IMR-90 (cell line): ENCODE results near the gene SLC6A9. TPM values are rescaled to one million over a fixed set of nuclear protein-coding genes. Genes with fewer than 3 reads are reported as not detected.

Experiments used
- ATAC-seq: fragments of 200-7000 bp; cut with Tn5 transposase; 2 replicates; pipeline ENCODE4 v1.9.1; 2020; ENCODE audit warnings: low read depth, mild to moderate bottlenecking, moderate library complexity
- BruUV-seq: library from RNA; stranded (reverse); fragments of 400-500 nt; replicated peaks from 2 replicates; lab custom pipeline; 2021; lab: Mats Ljungman, UMichigan
- CTCF ChIA-PET: fragments of 300-600 bp; formaldehyde crosslinking; extraction: SDS; loops from one replicate; lab custom pipeline; 2021; ENCODE audit warnings: antibody characterized with exemption; lab: Yijun Ruan, JAX
- POLR2A ChIA-PET: fragments of 300-600 bp; sonication (Branson Sonifier 250); formaldehyde crosslinking; loops from one replicate; lab custom pipeline; 2022; ENCODE audit warnings: antibody characterized with exemption; ENCODE audit not compliant: unreplicated experiment; lab: Charles Lee
- DNase-seq: peaks from one replicate; pipeline ENCODE4 v3.0.0; 2013
- H2AFZ ChIP-seq: replicated peaks from 2 replicates; pipeline ENCODE3; 2013; ENCODE audit warnings: low read length, mild to moderate bottlenecking; ENCODE audit not compliant: poor library complexity
- H2AK5ac ChIP-seq: 2 replicates; pipeline ENCODE4 v1.6.1; 2013; ENCODE audit warnings: low read depth, low read length, inconsistent platforms
- H2AK9ac ChIP-seq: replicated peaks from 2 replicates; pipeline ENCODE3; 2013; ENCODE audit warnings: mild to moderate bottlenecking, low read depth, low read length, moderate library complexity; ENCODE audit not compliant: poor library complexity
- H2BK120ac ChIP-seq: 2 replicates; pipeline ENCODE4 v1.6.1; 2013; ENCODE audit warnings: low read depth, low read length, inconsistent platforms
- H2BK15ac ChIP-seq: 3 replicates; pipeline ENCODE4 v1.6.1; 2013; ENCODE audit warnings: low read depth, low read length, inconsistent platforms
- H2BK20ac ChIP-seq: 2 replicates; pipeline ENCODE4 v1.6.1; 2013; ENCODE audit warnings: low read depth, mild to moderate bottlenecking, inconsistent platforms, low read length, moderate library complexity
- H2BK5ac ChIP-seq: 2 replicates; pipeline ENCODE4 v1.6.1; 2013; ENCODE audit warnings: mild to moderate bottlenecking, low read depth, low read length, inconsistent platforms; ENCODE audit not compliant: poor library complexity, severe bottlenecking
- H3K14ac ChIP-seq: replicated peaks from 2 replicates; pipeline ENCODE4 v1.6.1; 2013; ENCODE audit warnings: low read depth, low read length, inconsistent platforms
- H3K18ac ChIP-seq: 2 replicates; pipeline ENCODE4 v1.6.1; 2013; ENCODE audit warnings: low read depth, low read length, control low read depth
- H3K23ac ChIP-seq: 2 replicates; pipeline ENCODE4 v1.6.1; 2013; ENCODE audit warnings: low read depth, low read length, inconsistent platforms
- H3K27ac ChIP-seq: 2 replicates; pipeline ENCODE4 v1.5.1; 2013; ENCODE audit warnings: mild to moderate bottlenecking, control low read depth, low read length; ENCODE audit not compliant: insufficient read depth
- H3K27me3 ChIP-seq: 2 replicates; pipeline ENCODE4 v1.6.1; 2013; ENCODE audit warnings: low read length; ENCODE audit not compliant: control insufficient read depth, insufficient read depth
- H3K36me3 ChIP-seq: 2 replicates; pipeline ENCODE4 v1.6.1; 2013; ENCODE audit warnings: low read length, mixed read lengths; ENCODE audit not compliant: control insufficient read depth, insufficient read depth
- H3K4ac ChIP-seq: 2 replicates; pipeline ENCODE4 v1.6.1; 2013; ENCODE audit warnings: low read depth, low read length, inconsistent platforms
- H3K4me1 ChIP-seq: 2 replicates; pipeline ENCODE4 v1.6.1; 2013; ENCODE audit warnings: low read length, mixed read lengths; ENCODE audit not compliant: control insufficient read depth, insufficient read depth
- H3K4me2 ChIP-seq: 2 replicates; pipeline ENCODE4 v1.6.1; 2013; ENCODE audit warnings: low read depth, mild to moderate bottlenecking, control low read depth, low read length, moderate library complexity
- H3K4me3 ChIP-seq: 2 replicates; pipeline ENCODE4 v1.5.1; 2013; ENCODE audit warnings: low read depth, mild to moderate bottlenecking, control low read depth, low read length, moderate library complexity; ENCODE audit not compliant: insufficient read depth
- H3K56ac ChIP-seq: 2 replicates; pipeline ENCODE4 v1.6.1; 2013; ENCODE audit warnings: low read length, inconsistent platforms; ENCODE audit not compliant: insufficient read depth; ENCODE audit errors: extremely low read depth
- H3K79me1 ChIP-seq, 2 experiments: 2 replicates each; pipeline ENCODE4 v1.6.1; 2013; ENCODE audit warnings: low read length in 2 of 2, inconsistent platforms in 1 of 2, low read depth in 1 of 2
- H3K9ac ChIP-seq: 2 replicates; pipeline ENCODE4 v1.6.1; 2013; ENCODE audit warnings: low read depth, low read length, control low read depth
- H3K9me1 ChIP-seq: 2 replicates; pipeline ENCODE4 v1.6.1; 2013; ENCODE audit warnings: low read length, inconsistent platforms; ENCODE audit not compliant: insufficient read depth
- H3K9me3 ChIP-seq: 2 replicates; pipeline ENCODE4 v1.6.1; 2013; ENCODE audit warnings: low read length; ENCODE audit not compliant: control insufficient read depth, insufficient read depth
- H4K20me1 ChIP-seq: 2 replicates; pipeline ENCODE4 v1.6.1; 2013; ENCODE audit warnings: low read length, inconsistent platforms; ENCODE audit not compliant: insufficient read depth
- H4K5ac ChIP-seq: 2 replicates; pipeline ENCODE4 v1.6.1; 2013; ENCODE audit warnings: mild to moderate bottlenecking, low read depth, low read length, control low read depth
- H4K8ac ChIP-seq, 2 experiments: 2 replicates each; pipeline ENCODE4 v1.6.1; 2013; ENCODE audit warnings: low read depth in 2 of 2, low read length in 2 of 2, control low read depth in 1 of 2, inconsistent platforms in 1 of 2
- H4K91ac ChIP-seq: 2 replicates; pipeline ENCODE4 v1.6.1; 2013; ENCODE audit warnings: low read depth, low read length, inconsistent platforms; ENCODE audit not compliant: insufficient read depth
- BHLHE40 ChIP-seq: fragments of 150-350 bp; IDR thresholded peaks from 2 replicates; pipeline ENCODE4 v1.6.1; 2016; ENCODE audit warnings: mild to moderate bottlenecking, low read depth, low read length
- CEBPB ChIP-seq: IDR thresholded peaks from 2 replicates; pipeline ENCODE4 v1.6.1; 2012; ENCODE audit warnings: low read depth, low read length, improper control_type of control experiment
- CHD1 ChIP-seq: IDR thresholded peaks from 2 replicates; pipeline ENCODE4 v1.6.1; 2012; ENCODE audit warnings: low read depth, low read length, improper control_type of control experiment
- CTCF ChIP-seq: conservative IDR thresholded peaks from 2 replicates; pipeline ENCODE4 v1.5.1; 2012; ENCODE audit warnings: mild to moderate bottlenecking, low read depth, low read length, improper control_type of control experiment
- ELK1 ChIP-seq: fragments of 150-350 bp; IDR thresholded peaks from 2 replicates; pipeline ENCODE4 v1.6.1; 2016; ENCODE audit warnings: low read depth, mild to moderate bottlenecking, low read length, moderate library complexity, borderline replicate concordance
- FOS ChIP-seq: fragments of 150-350 bp; IDR thresholded peaks from 2 replicates; pipeline ENCODE4 v1.6.1; 2016; ENCODE audit warnings: low read depth, low read length
- MAFK ChIP-seq: IDR thresholded peaks from 2 replicates; pipeline ENCODE4 v1.6.1; 2012; ENCODE audit warnings: low read depth, low read length, improper control_type of control experiment
- MAZ ChIP-seq: IDR thresholded peaks from 2 replicates; pipeline ENCODE4 v1.6.1; 2012; ENCODE audit warnings: low read depth, mild to moderate bottlenecking, low read length, improper control_type of control experiment, moderate library complexity, borderline replicate concordance
- MXI1 ChIP-seq: IDR thresholded peaks from 2 replicates; pipeline ENCODE4 v1.6.1; 2012; ENCODE audit warnings: low read depth, mild to moderate bottlenecking, low read length, moderate library complexity, borderline replicate concordance
- NFE2L2 ChIP-seq: fragments of 150-350 bp; IDR thresholded peaks from 2 replicates; pipeline ENCODE4 v1.6.1; 2016; ENCODE audit warnings: low read depth, mild to moderate bottlenecking, low read length
- POLR2A ChIP-seq: IDR thresholded peaks from 2 replicates; pipeline ENCODE4 v1.6.1; 2012; ENCODE audit warnings: mild to moderate bottlenecking, low read depth, low read length
- RAD21 ChIP-seq: IDR thresholded peaks from 2 replicates; pipeline ENCODE4 v1.6.1; 2012; ENCODE audit warnings: low read length, improper control_type of control experiment
- RCOR1 ChIP-seq: IDR thresholded peaks from 2 replicates; pipeline ENCODE4 v1.6.1; 2012; ENCODE audit warnings: mild to moderate bottlenecking, low read length, improper control_type of control experiment; ENCODE audit not compliant: insufficient replicate concordance
- RFX5 ChIP-seq: IDR thresholded peaks from 2 replicates; pipeline ENCODE4 v1.8.0; 2012; ENCODE audit warnings: low read depth, mild to moderate bottlenecking, low read length, moderate library complexity
- SMC3 ChIP-seq: fragments of 150-350 bp; IDR thresholded peaks from 2 replicates; pipeline ENCODE4 v1.6.1; 2016; ENCODE audit warnings: low read depth, mild to moderate bottlenecking, antibody characterized with exemption, low read length, moderate library complexity
- USF2 ChIP-seq: fragments of 150-350 bp; IDR thresholded peaks from 2 replicates; pipeline ENCODE4 v1.6.1; 2017; ENCODE audit warnings: mild to moderate bottlenecking, antibody characterized with exemption, low read length, low read depth
- WGBS, 2 experiments: methylation state at CpG; one replicate each; pipeline versions ENCODE4 v1.1.5 to v1.1.7; 2013; ENCODE audit warnings: missing lambda C conversion rate in 2 of 2; ENCODE audit not compliant: insufficient read length in 1 of 2; ENCODE audit errors: extremely low coverage in 2 of 2; 5-methylcytosine and 5-hydroxymethylcytosine counted together
- dilution Hi-C: fragments of 300-500 bp; cut with HindIII; formaldehyde crosslinking; loops from one replicate; pipeline ENCODE4 v1.14.3; 2018; ENCODE audit warnings: low sequenced_read_pairs; ENCODE audit not compliant: unreplicated experiment
- in situ Hi-C: fragments of 300-500 bp; cut with MboI; formaldehyde crosslinking; loops from 3 replicates; pipeline ENCODE4 v1.14.3; 2019; ENCODE audit warnings: low sequenced_read_pairs, inconsistent platforms, mixed read lengths
- intact Hi-C: fragments of 100-400 bp; cut with micrococcal nuclease; formaldehyde crosslinking; loops from 2 replicates; pipeline ENCODE4 v1.10.0; 2022
- polyA plus RNA-seq, 3 experiments: library from polyadenylated mRNA; depleted of rRNA; stranded (reverse); fragments of >200 nt; gene quantifications; 2 replicates each; pipeline ENCODE4 v1.2.3, GENCODE V29; 2012; ENCODE audit warnings: low replicate concordance in 1 of 3
- total RNA-seq: library from RNA; depleted of rRNA; stranded (reverse); fragments of >200 nt; gene quantifications from 2 replicates; pipeline ENCODE4 v1.2.3, GENCODE V29; 2012

The SLC6A9 gene
- total and polyA plus RNA-seq, 2 of the 4 experiments (the other 2 are of a cell fraction), result 2.0 to 6.6 TPM

- H4K5ac ChIP-seq, result no peak overlapping the region
- H4K8ac ChIP-seq, result no peak overlapping the region
- no peak overlapping the region for H3K56ac ChIP-seq
- no peak overlapping the region for H2BK20ac ChIP-seq
- H2BK120ac ChIP-seq, result no peak overlapping the region
- peaks cover 0 to 3% of the 10 kb centered on the region in 2 experiments; a peak in 1 of 4 replicates for H3K79me1 ChIP-seq
- peaks cover 10% of the 10 kb centered on the region; the same call in 1 of the 2 replicates for H3K9me1 ChIP-seq
- dilution Hi-C loops (no loop called here), intact Hi-C loops (no loop called here), in situ Hi-C loops (no loop called here)
- no peak overlapping the region for H2AFZ ChIP-seq
- H3K18ac ChIP-seq, result no peak overlapping the region
- BruUV-seq, result no TSS peak
- ChIA-PET CTCF (interaction anchor here (1.0 to 1.7 kb wide), 2 partner anchors 16 to 28 kb away, joined by 3 to 6 read pairs; no protein-coding TSS in a partner anchor), POLR2A (no interaction called here)
- no peak overlapping the region for H3K4me3 ChIP-seq
- H3K27me3 ChIP-seq, result no peaks in the 10 kb centered on the region
- H3K4ac ChIP-seq, result no peak overlapping the region
- no peak overlapping the region for H2AK9ac ChIP-seq
- H3K4me1 ChIP-seq, result peaks cover 4% of the 10 kb centered on the region
- no peak overlapping the region for H3K4me2 ChIP-seq
- H3K36me3 ChIP-seq, result peaks cover 26% of the 10 kb centered on the region; the same call in 1 of the 2 replicates
- H4K20me1 ChIP-seq, result no peaks in the 10 kb centered on the region; the same call in 1 of the 2 replicates
- H2AK5ac ChIP-seq, result no peak overlapping the region
- H4K91ac ChIP-seq, result no peak overlapping the region
- H3K23ac ChIP-seq, result no peak overlapping the region
- no peak overlapping the region for H2BK15ac ChIP-seq
- DNase-seq, result no peak
- TF ChIP-seq USF2 (no peak), MXI1 (no peak), BHLHE40 (no peak), POLR2A (no peak), FOS (no peak), RFX5 (no peak), CTCF (no peak), RAD21 (no peak), RCOR1 (no peak), MAFK (no peak), SMC3 (no peak), CEBPB (no peak), NFE2L2 (no peak), ELK1 (no peak), MAZ (no peak), CHD1 (no peak)
- ATAC-seq, result no peak
- H2BK5ac ChIP-seq, result no peak overlapping the region
- no peak overlapping the region for H3K9ac ChIP-seq
- H3K14ac ChIP-seq, result no peak overlapping the region
- H3K27ac ChIP-seq, result no peak overlapping the region
- 45% methylated on average over 2 of the region's 8 CpGs; no CpG with 5 or more reads in 1 of the 2 experiments for WGBS, 2 experiments
- H3K9me3 ChIP-seq, result no peaks in the 10 kb centered on the region
These were observed 10.1 kb downstream of the SLC6A9 start for GRCh38 chr1:44021156-44021555.
